ENCODE measurements around the gene COL4A5.

Gene COL4A5

GRCh38 chrX:108541286-108541685, 101.6 kb downstream of the COL4A5 start:
- ChIA-PET CTCF (no interaction called here), POLR2A (ENCODE audit: low non-redundant PET) (no interaction called here)
- DNase-seq (ENCODE audit: low spot score): no peak
- H3K27ac ChIP-seq: no peak overlapping the region
- TF ChIP-seq CTCF (conservative IDR thresholded peaks at IDR 0.05; ENCODE audit: low read depth): no peak

GRCh38 chrX:108557580-108557979, 117.9 kb downstream of the COL4A5 start:
- no peak for DNase-seq (ENCODE audit: low spot score)
- POLR2A ChIA-PET (ENCODE audit: low non-redundant PET): interaction anchor here (0.7 kb wide), 1 partner anchor 11 kb away, joined by 3 read pairs; no protein-coding TSS in a partner anchor
- no peak for TF ChIP-seq CTCF (conservative IDR thresholded peaks at IDR 0.05; ENCODE audit: low read depth)
- CTCF ChIA-PET: no interaction called here
- no peak overlapping the region for H3K27ac ChIP-seq

- DNase-seq (ENCODE audit: low spot score): no peak
- H3K27ac ChIP-seq: no peak overlapping the region
- CTCF ChIA-PET: no interaction called here
- no peak for TF ChIP-seq CTCF (conservative IDR thresholded peaks at IDR 0.05; ENCODE audit: low read depth)
- POLR2A ChIA-PET (ENCODE audit: low non-redundant PET): no interaction called here
Observed at GRCh38 chrX:108558217-108558616, 118.6 kb downstream of the COL4A5 start.

- no peak overlapping the region for H3K27ac ChIP-seq
- TF ChIP-seq CTCF (conservative IDR thresholded peaks at IDR 0.05; ENCODE audit: low read depth): no peak
- POLR2A ChIA-PET (ENCODE audit: low non-redundant PET): no interaction called here
- DNase-seq (ENCODE audit: low spot score): no peak
- CTCF ChIA-PET: no interaction called here
Observed at GRCh38 chrX:108573136-108573535, 133.5 kb downstream of the COL4A5 start.

- no peak overlapping the region for H3K27ac ChIP-seq
- no peak for DNase-seq (ENCODE audit: low spot score)
- POLR2A ChIA-PET (ENCODE audit: low non-redundant PET): no interaction called here
- no peak for TF ChIP-seq CTCF (conservative IDR thresholded peaks at IDR 0.05; ENCODE audit: low read depth)
- CTCF ChIA-PET: no interaction called here
Observed at GRCh38 chrX:108582151-108582550, 142.5 kb downstream of the COL4A5 start.

- POLR2A ChIA-PET (ENCODE audit: low non-redundant PET): no interaction called here
- no peak for TF ChIP-seq CTCF (conservative IDR thresholded peaks at IDR 0.05; ENCODE audit: low read depth)
- CTCF ChIA-PET: interaction anchor here (0.6 kb wide), 1 partner anchor 315 kb away, joined by 3 read pairs; no protein-coding TSS in a partner anchor
- no peak overlapping the region for H3K27ac ChIP-seq
- peak; percentile 1 for DNase-seq (ENCODE audit: low spot score)
Observed at GRCh38 chrX:108584617-108585211, 145.1 kb downstream of the COL4A5 start.
